ENCODE results near the gene KRT75.

GRCh38 chr12:52425466-52425865, 8.7 kb downstream of the KRT75 start:
- TF ChIP-seq POLR2A (IDR thresholded peaks at IDR 0.05; ENCODE audit: low read depth, low read length) (no peak), POLR2AphosphoS5 (IDR thresholded peaks at IDR 0.05; ENCODE audit: low read depth, low read length) (no peak)

Measured in GM12892 (cell line).